Measurements from ENCODE around the gene ETV7.

DNA sequence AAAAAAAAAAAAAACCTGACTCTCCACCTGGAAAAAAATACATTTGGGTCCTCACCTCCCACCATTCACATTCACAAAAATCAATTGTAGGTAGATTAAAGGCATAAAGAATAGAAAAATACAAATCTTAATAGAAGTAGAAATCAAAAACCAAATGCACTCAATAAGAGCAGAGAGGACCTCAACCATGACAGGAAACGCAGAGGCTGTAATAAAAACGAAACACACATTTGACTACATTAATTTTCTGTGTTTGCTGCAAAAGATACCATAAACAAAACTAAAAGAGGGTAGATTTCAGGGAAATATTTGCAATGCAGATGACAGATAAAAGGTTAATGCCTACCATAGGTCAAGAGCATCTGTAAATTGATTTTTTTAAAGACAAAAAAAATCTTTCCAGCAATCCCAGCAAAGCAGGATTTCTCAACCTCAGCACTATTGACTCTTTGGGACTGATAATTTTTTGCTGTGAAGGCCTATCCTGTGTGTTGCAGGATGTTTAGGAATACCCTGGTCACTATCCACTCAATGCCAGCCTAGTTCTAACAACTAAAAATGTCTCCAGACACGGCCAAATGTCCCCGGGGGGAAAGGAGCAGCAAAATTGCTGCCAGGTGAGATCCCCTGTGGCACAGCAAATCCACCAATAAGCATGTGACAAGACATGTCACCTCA is 9.1 kb downstream of the ETV7 start:
- no peak for TF ChIP-seq ZNF274 (IDR thresholded peaks at IDR 0.05; ENCODE audit: low read depth, low read length)
- no peak for TF ChIP-seq YY1 (IDR thresholded peaks at IDR 0.05; ENCODE audit: insufficient read depth, insufficient read length)
